Heart right ventricle (tissue), 16 donors: ENCODE results near the gene ALPP. TPM values are rescaled to one million over a fixed set of nuclear protein-coding genes. Genes with fewer than 3 reads are reported as not detected.

Source experiments
- ATAC-seq, 8 donors: fragments of 200-7000 bp; cut with Tn5 transposase; one replicate each; pipeline ENCODE4 v1.9.1; 2020; ENCODE audit warnings: mild to moderate bottlenecking in 8 of 8, moderate library complexity in 8 of 8, moderate number of reproducible peaks in 1 of 8
- DNase-seq, 2 donors: peaks; one replicate each; pipeline ENCODE4 v3.0.0-alpha.2; 2020
- H3K27ac ChIP-seq, 10 donors: fragments of 200-600 bp; sonication (generic) in 2 of 10; one replicate each; pipeline versions ENCODE4 v1.5.0 to v1.8.0; 2020 to 2022; ENCODE audit warnings: mild to moderate bottlenecking in 3 of 10
- H3K27me3 ChIP-seq, 7 donors: fragments of 200-600 bp; one replicate each; pipeline ENCODE4 v1.8.0; 2021 to 2022; ENCODE audit warnings: mild to moderate bottlenecking in 2 of 7
- H3K36me3 ChIP-seq, 9 donors: fragments of 200-600 bp; sonication (generic) in 1 of 9; one replicate each; pipeline versions ENCODE4 v1.5.0 to v1.8.0; 2020 to 2022; ENCODE audit warnings: mild to moderate bottlenecking in 2 of 9
- H3K4me1 ChIP-seq, 9 donors: fragments of 200-600 bp; sonication (generic) in 1 of 9; one replicate each; pipeline versions ENCODE4 v1.5.0 to v1.8.0; 2020 to 2022; ENCODE audit warnings: mild to moderate bottlenecking in 4 of 9
- H3K4me3 ChIP-seq, 10 donors: fragments of 200-600 bp; sonication (generic) in 2 of 10; one replicate each; pipeline versions ENCODE4 v1.5.0 to v1.8.0; 2020 to 2022; ENCODE audit warnings: mild to moderate bottlenecking in 7 of 10, moderate library complexity in 2 of 10
- H3K9me3 ChIP-seq, 11 donors: fragments of 200-600 bp in 10 of 11; sonication (generic) in 2 of 11; one replicate each; pipeline versions ENCODE4 v1.5.0 to v1.8.0; 2013 to 2022; ENCODE audit warnings: mild to moderate bottlenecking in 2 of 11, control low read depth in 1 of 11, moderate library complexity in 1 of 11
- CTCF ChIP-seq, 9 donors: fragments of 200-600 bp; sonication (generic) in 2 of 9; IDR thresholded peaks; one replicate each; pipeline versions ENCODE4 v1.5.0 to v1.8.0; 2021 to 2022; ENCODE audit warnings: antibody characterized with exemption in 9 of 9, mild to moderate bottlenecking in 5 of 9, moderate library complexity in 1 of 9
- WGBS, 2 donors: extraction: QIAGEN DNeasy Blood & Tissue Kit; methylation state at CpG; one replicate each; pipeline ENCODE4 v1.1.7; 2013; ENCODE audit warnings: inconsistent platforms in 1 of 2; 5-methylcytosine and 5-hydroxymethylcytosine counted together
- intact Hi-C, 10 donors: fragments of 100-400 bp; cut with DNase I; formaldehyde crosslinking; loops; one replicate each; pipeline versions ENCODE4 v1.11.1 to v1.14.2; 2022
- polyA plus RNA-seq, 2 donors: library from polyadenylated mRNA; stranded (reverse); fragments of 200-250 nt; gene quantifications; one replicate each; pipeline ENCODE4 v1.2.3, GENCODE V29; 2013
- total RNA-seq, 10 donors: library from RNA; stranded (reverse); fragmentation: NEBNext Ultra II Directional in 3 of 10; extraction: Animal tissue kit (Norgen Biotek cat#: 25700) in 3 of 10; gene quantifications; one replicate each; pipeline versions ENCODE4 v1.2.1 to v1.2.4, GENCODE V29; 2021 to 2023
- donor health status: Arrhythmogenic right ventricular cardiomyopathy.
- donor health status: ischemic (EF 13 %, LVEDD 7.1; RV severe dilation, severe dysfunction).
- donor health status: healthy with polysubstance abuse.
- donor health status: DM: no; HTN: yes; CAD: no.
- donor health status: DM: no; HTN: no; CAD: no.
- donor health status: ischemic (EF 25% LVEDD 6.9; RV normal size, moderate dysfunction).
- donor health status: ischemic (EF 25% LVEDD 5.7; RV mildly dilated, moderate dysfunction).
- donor health status: healthy.
- donor health status: DM: yes; HTN: yes; CAD: no.
- donor health status: Ischemic cardiomyopathy.
- donor health status: ischemic (EF 35%, LVEDD 5.7; RV mildly dilated, moderate dysfunction).
- donor health status: nonischemic (EF 11% LVEDD 7.7; RV severe dilation, severe dysfunction).
- donor health status: DM: yes; HTN: yes; CAD: no.
- donor health status: PGD.
- donor health status: ischemic (EF 29% LVEDD 5.4; RV normal size, mild dysfunction).
- donor health status: nonischemic (EF 23%, LVEDD 6.1; RV moderate dilation, normal function).

ALPP gene
- total and polyA plus RNA-seq, 12 donors, result not detected

GRCh38 chr2:232410238-232410900 lies 31.8 kb downstream of the ALPP start:
- Histone ChIP-seq H3K4me1 (no peaks in the 10 kb centered on the region), H3K4me3 (no peak overlapping the region), H3K36me3 (no peaks in the 10 kb centered on the region), H3K27me3 (peaks cover 4 to 49% (median 38%) of the 10 kb centered on the region in 7 donors), H3K9me3 (no peaks in the 10 kb centered on the region), H3K27ac (no peak overlapping the region)
- WGBS, 2 donors, result 86 to 87% methylated on average over 7 of the region's 7 CpGs
- intact Hi-C loops, result no loop called here
- TF ChIP-seq CTCF (IDR thresholded peaks at IDR 0.05), result no peak
- no peak for DNase-seq
- no peak for ATAC-seq

GRCh38 chr2:232411901-232412629 lies 33.5 kb downstream of the ALPP start:
- Histone ChIP-seq H3K27me3 (peaks cover 4 to 64% (median 55%) of the 10 kb centered on the region in 7 donors), H3K4me1 (no peaks in the 10 kb centered on the region), H3K27ac (no peak overlapping the region), H3K4me3 (no peak overlapping the region), H3K36me3 (no peaks in the 10 kb centered on the region), H3K9me3 (no peaks in the 10 kb centered on the region)
- TF ChIP-seq CTCF (IDR thresholded peaks at IDR 0.05), result no peak
- no peak for DNase-seq
- no peak for ATAC-seq
- 87 to 92% methylated on average over 6 of the region's 6 CpGs for WGBS, 2 donors
- intact Hi-C loops, result no loop called here

GRCh38 chr2:232412986-232413385 lies 34.4 kb downstream of the ALPP start:
- DNase-seq (no peak), ATAC-seq (no peak)
- no peak overlapping the region for H3K4me3 ChIP-seq
- no peaks in the 10 kb centered on the region for H3K4me1 ChIP-seq
- H3K27ac ChIP-seq, result no peak overlapping the region
- no peaks in the 10 kb centered on the region for H3K9me3 ChIP-seq
- H3K36me3 ChIP-seq, result no peaks in the 10 kb centered on the region
- H3K27me3 ChIP-seq, result peaks cover 4 to 73% (median 64%) of the 10 kb centered on the region in 7 donors
- WGBS, 2 donors, result 49 to 59% methylated on average over 5 of the region's 5 CpGs
- no peak for TF ChIP-seq CTCF (IDR thresholded peaks at IDR 0.05)
- intact Hi-C loops, result no loop called here

GRCh38 chr2:232415138-232415690 lies 36.7 kb downstream of the ALPP start:
- Histone ChIP-seq H3K9me3 (no peaks in the 10 kb centered on the region), H3K4me1 (peaks cover 2 to 19% (median 13%) of the 10 kb centered on the region in 9 donors), H3K27ac (no peak overlapping the region), H3K27me3 (peaks cover 21 to 87% (median 79%) of the 10 kb centered on the region in 7 donors), H3K4me3 (no peak overlapping the region), H3K36me3 (no peaks in the 10 kb centered on the region)
- ATAC-seq (no peak), DNase-seq (no peak)
- no peak for TF ChIP-seq CTCF (IDR thresholded peaks at IDR 0.05)
- intact Hi-C loops, result no loop called here
- 76 to 89% methylated on average over 8 of the region's 8 CpGs for WGBS, 2 donors
